HG03342 (cell line): ENCODE measurements around the gene PRSS57.
"Not testable (repeated sequence)": the region's sequence is repeated elsewhere in the genome, so short reads cannot be mapped to it uniquely, and the experiment has no call there.

Experiments used
- ATAC-seq: cut with Tn5 transposase; IDR thresholded peaks from one replicate; pipeline ENCODE4 v1.9.1; 2021; ENCODE audit warnings: mild to moderate bottlenecking, moderate library complexity; ENCODE audit not compliant: unreplicated experiment

PRSS57 gene

GRCh38 chr19:676007-676338 lies 19.3 kb downstream of the PRSS57 start:
- no peak for ATAC-seq

GRCh38 chr19:674282-675151 lies 20.7 kb downstream of the PRSS57 start:
- ATAC-seq: no peak

GRCh38 chr19:670609-671075 lies 24.6 kb downstream of the PRSS57 start:
- ATAC-seq: no peak

- ATAC-seq: not testable (repeated sequence)
Observed at GRCh38 chr19:668675-669434, 26.4 kb downstream of the PRSS57 start.

DNA sequence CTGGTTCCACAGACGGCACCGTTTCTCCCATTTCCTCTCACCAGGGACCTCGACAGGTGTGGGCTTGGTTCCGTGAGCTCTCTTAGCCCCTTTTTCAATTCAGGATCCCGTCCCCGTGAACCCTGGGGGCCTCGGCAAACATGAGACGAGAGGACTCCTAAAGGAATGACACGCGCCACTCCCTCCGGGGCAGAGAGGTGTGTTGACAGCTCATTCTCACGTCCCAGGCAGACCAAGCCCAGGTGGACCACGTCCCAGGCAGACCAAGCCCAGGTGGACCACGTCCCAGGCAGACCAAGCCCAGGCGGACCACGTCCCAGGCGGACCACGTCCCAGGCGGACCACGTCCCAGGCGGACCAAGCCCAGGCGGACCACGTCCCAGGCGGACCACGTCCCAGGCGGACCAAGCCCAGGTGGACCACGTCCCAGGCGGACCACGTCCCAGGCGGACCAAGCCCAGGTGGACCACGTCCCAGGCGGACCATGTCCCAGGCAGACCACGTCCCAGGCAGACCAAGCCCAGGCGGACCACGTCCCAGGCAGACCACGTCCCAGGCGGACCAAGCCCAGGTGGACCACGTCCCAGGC lies 28.2 kb downstream of the PRSS57 start:
- ATAC-seq: not testable (repeated sequence)

DNA sequence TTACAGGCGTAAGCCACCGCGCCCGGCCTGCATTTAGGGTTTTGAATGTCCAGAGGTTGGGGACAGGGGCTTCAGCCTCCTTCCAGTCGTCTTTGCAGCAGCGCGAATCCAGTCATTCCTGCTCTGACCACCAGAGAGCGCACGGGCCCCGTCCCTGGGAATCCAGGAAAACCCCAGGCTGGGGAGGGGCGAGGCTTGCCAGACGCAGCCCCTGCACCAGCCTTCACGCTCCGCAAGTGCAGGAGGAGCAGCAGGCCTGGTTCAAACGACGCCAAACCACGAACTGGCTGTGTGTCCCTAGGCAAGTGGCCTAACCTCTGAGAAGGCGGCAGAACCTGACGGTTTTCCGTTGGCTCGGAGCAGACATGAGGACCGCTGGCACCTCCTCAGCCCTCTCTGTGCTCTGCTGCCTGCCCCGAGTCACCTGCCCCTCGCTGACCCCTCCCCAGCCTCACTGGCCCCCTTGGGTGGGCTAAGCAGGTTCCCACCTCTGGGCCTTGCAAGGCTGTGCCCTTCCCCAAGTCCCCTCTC lies 30.3 kb downstream of the PRSS57 start:
- no peak for ATAC-seq

DNA sequence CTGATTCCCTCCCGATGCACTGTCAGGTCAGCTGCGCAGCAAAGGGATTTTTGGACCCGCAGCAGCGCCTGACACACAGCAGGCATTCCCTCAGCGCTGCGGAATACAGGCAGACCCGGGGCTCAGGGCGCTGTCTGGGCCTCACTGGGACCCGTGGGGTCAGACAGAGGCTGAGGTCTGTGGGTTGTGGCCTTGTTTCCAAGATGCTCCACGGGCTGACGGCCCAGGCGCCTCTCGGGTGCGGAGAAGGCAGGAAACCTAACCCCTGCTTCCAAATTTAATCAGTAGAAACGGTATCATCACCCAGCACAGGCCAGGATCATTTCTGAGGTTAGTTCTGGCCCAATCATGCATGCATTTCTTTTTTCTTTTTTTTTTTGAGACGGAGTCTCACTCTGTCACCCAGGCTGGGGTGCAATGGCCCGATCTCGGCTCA lies 31.6 kb downstream of the PRSS57 start:
- no peak for ATAC-seq

DNA sequence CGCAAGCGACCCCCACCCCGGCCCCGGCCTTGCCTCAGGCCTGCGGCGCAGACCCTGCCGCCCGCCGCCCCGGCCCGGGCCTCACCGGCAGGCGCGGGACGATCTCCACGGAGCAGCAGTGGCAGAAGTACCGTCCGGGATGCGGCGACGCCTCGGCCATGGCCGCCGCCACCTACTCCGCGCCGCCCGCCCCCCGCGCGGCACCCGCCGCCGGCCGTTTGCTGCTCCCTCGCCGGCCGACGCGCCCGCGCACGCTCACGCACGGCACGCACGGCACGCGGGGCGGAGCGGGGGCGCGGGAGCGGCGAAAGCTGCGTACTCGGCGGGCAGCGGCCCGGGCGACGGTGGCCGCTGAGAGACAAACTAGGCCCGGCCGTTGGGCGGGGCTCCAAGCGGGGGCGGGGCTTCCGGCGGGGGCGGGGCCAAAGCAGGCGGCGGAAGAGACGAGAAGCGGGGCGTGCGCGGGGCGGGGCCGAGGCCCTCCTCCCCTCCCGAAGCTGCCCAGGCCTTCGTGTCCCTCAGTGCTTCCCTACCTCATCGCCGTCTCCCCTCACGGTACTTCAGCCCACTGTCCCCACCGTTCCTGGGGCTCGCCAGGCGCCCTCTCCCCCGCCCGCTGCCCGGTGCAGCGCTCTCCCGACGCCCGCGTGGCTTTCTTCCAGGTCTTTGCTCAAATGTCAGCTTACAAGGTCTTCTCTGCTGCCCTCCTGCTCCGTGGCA lies 32.1 kb downstream of the PRSS57 start, which contains the start of gene RNF126:
TSS of gene RNF126 (minus strand) at position 253 of the 720 bp plus-strand sequence. CDS start at position 160, 93 bp downstream.
- peak; percentile 58 for ATAC-seq

- ATAC-seq: peak; percentile 17
Observed at GRCh38 chr19:662207-662961, 32.9 kb downstream of the PRSS57 start.

DNA sequence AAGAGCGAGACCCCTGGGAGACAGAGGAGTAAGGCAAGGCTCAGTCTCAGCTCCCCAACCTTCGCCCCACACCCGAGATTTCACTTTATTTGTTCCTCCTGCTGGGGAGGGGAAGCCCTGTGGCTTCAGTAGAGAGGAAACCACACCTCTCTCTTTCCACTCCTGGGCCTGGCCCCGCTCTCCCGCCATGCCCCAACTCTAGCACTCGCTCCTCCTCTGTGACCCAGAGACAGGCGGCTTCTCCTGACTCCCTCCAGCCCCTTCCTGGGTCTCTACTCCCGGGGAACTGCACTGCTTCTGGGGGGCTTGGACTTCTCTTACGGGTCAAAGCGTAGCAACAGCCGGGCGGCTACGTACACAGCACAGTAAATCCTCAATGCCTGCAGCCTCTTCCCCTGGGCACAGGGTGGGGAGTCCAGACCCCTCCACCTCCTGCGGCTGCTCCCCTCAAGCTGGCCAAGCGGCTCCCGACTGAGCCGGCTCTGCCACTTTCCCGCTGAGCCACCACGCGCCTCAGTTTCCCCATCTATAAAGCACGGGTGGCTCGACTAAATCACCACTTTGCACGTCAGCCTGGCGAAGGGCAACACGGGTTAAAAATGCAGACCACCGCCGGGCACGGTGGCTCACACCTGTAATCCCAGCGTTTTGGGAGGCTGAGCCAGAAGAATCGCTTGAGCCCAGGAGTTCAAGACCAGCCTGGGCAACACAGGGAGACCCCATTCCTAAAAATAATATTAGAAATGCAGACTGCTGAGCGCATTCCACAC lies 33.6 kb downstream of the PRSS57 start:
- no peak for ATAC-seq

- no peak for ATAC-seq
Observed at GRCh38 chr19:660793-661426, 34.3 kb downstream of the PRSS57 start.

GRCh38 chr19:658916-659839 lies 36.1 kb downstream of the PRSS57 start:
- ATAC-seq: no peak

GRCh38 chr19:658059-658839 lies 37.0 kb downstream of the PRSS57 start:
- no peak for ATAC-seq

- no peak for ATAC-seq
Observed at GRCh38 chr19:657611-658010, 37.6 kb downstream of the PRSS57 start.

GRCh38 chr19:656751-657559 lies 38.3 kb downstream of the PRSS57 start:
- no peak for ATAC-seq

- ATAC-seq: no peak
Observed at GRCh38 chr19:655691-656090, 39.6 kb downstream of the PRSS57 start.
